MCF 10A (cell line): ENCODE results near the gene MRRF. TPM values are rescaled to one million over a fixed set of nuclear protein-coding genes. Genes with fewer than 3 reads are reported as not detected.

Experiments
- BruUV-seq: library from RNA; stranded (reverse); fragments of 400-500 nt; replicated peaks from 2 replicates; lab custom pipeline; 2021; lab: Mats Ljungman, UMichigan
- CTCF ChIA-PET: fragments of 300-600 bp; sonication (Branson Sonifier 250); formaldehyde crosslinking; extraction: SDS; loops from one replicate; lab custom pipeline; 2021; ENCODE audit warnings: antibody characterized with exemption, inconsistent platforms; lab: Yijun Ruan, JAX
- POLR2A ChIA-PET: fragments of 300-600, 350-650 bp; sonication (Branson Sonifier 250); formaldehyde crosslinking; extraction: SDS; loops from one replicate; lab custom pipeline; 2020; ENCODE audit warnings: antibody characterized with exemption, inconsistent platforms; lab: Yijun Ruan, JAX
- DNase-seq: peaks from one replicate; pipeline ENCODE4 v3.0.0-alpha.2; 2018; ENCODE audit not compliant: unreplicated experiment
- H3K27ac Mint-ChIP-seq: one replicate; pipeline ENCODE4 v1.8.0; 2022; ENCODE audit warnings: mild to moderate bottlenecking, low read depth, mixed read lengths; ENCODE audit not compliant: unreplicated experiment
- H3K27me3 Mint-ChIP-seq: one replicate; pipeline ENCODE4 v1.8.0; 2022; ENCODE audit warnings: mixed read lengths; ENCODE audit not compliant: insufficient read depth, unreplicated experiment
- H3K36me3 Mint-ChIP-seq: one replicate; pipeline ENCODE4 v1.8.0; 2022; ENCODE audit warnings: mild to moderate bottlenecking, moderate library complexity, mixed read lengths; ENCODE audit not compliant: insufficient read depth, unreplicated experiment
- H3K4me1 Mint-ChIP-seq: one replicate; pipeline ENCODE4 v1.8.0; 2022; ENCODE audit warnings: mixed read lengths; ENCODE audit not compliant: insufficient read depth, unreplicated experiment
- H3K4me3 Mint-ChIP-seq: one replicate; pipeline ENCODE4 v1.8.0; 2022; ENCODE audit warnings: mild to moderate bottlenecking, moderate library complexity, mixed read lengths; ENCODE audit not compliant: unreplicated experiment
- H3K9me3 Mint-ChIP-seq: one replicate; pipeline ENCODE4 v1.8.0; 2022; ENCODE audit warnings: mixed read lengths; ENCODE audit not compliant: unreplicated experiment
- CTCF ChIP-seq: fragments of 200-600 bp; IDR thresholded peaks from one replicate; pipeline ENCODE4 v1.8.0; 2022; ENCODE audit warnings: antibody characterized with exemption, mild to moderate bottlenecking; ENCODE audit not compliant: unreplicated experiment
- intact Hi-C: fragments of 100-400 bp; cut with micrococcal nuclease; formaldehyde crosslinking; loops from 2 replicates; pipeline ENCODE4 v1.14.1; 2022
- total RNA-seq: library from RNA; stranded (reverse); gene quantifications from 2 replicates; pipeline ENCODE4 v1.2.3, GENCODE V29; 2022

MRRF gene
- total RNA-seq, 1 experiment from 2014 or later: 90.3 TPM

GRCh38 chr9:122307061-122307460 lies 42.4 kb downstream of the MRRF start:
- no peak overlapping the region for H3K27ac Mint-ChIP-seq
- H3K36me3 Mint-ChIP-seq: peaks cover 71% of the 10 kb centered on the region
- POLR2A ChIA-PET: interaction anchor here (1.2 kb wide), 1 partner anchor 62 kb away, joined by 3 read pairs; no protein-coding TSS in a partner anchor
- no peaks in the 10 kb centered on the region for H3K9me3 Mint-ChIP-seq
- intact Hi-C loops: no loop called here
- H3K4me1 Mint-ChIP-seq: peaks cover 5% of the 10 kb centered on the region
- no peak for TF ChIP-seq CTCF
- BruUV-seq: no TSS peak
- H3K4me3 Mint-ChIP-seq: no peak overlapping the region
- no peaks in the 10 kb centered on the region for H3K27me3 Mint-ChIP-seq
- CTCF ChIA-PET: interaction anchor here (0.6 to 1.2 kb wide), 2 partner anchors 175 to 182 kb away, joined by 3 to 5 read pairs; no protein-coding TSS in a partner anchor
- no peak for DNase-seq

- POLR2A ChIA-PET: interaction anchor here (1.2 kb wide), 1 partner anchor 62 kb away, joined by 3 read pairs; no protein-coding TSS in a partner anchor
- H3K4me1 Mint-ChIP-seq: peaks cover 5% of the 10 kb centered on the region
- no peak for TF ChIP-seq CTCF
- intact Hi-C loops: no loop called here
- CTCF ChIA-PET: interaction anchor here (0.7 to 1.2 kb wide), 4 partner anchors 12 to 1034 kb away, joined by 3 to 5 read pairs (median 3); partner anchors contain the start of genes MORN5 and NDUFA8
- no peaks in the 10 kb centered on the region for H3K9me3 Mint-ChIP-seq
- no TSS peak for BruUV-seq
- H3K27ac Mint-ChIP-seq: no peak overlapping the region
- peaks cover 74% of the 10 kb centered on the region for H3K36me3 Mint-ChIP-seq
- H3K27me3 Mint-ChIP-seq: no peaks in the 10 kb centered on the region
- DNase-seq: no peak
- H3K4me3 Mint-ChIP-seq: no peak overlapping the region
These were observed 43.2 kb downstream of the MRRF start for GRCh38 chr9:122307925-122308324.

GRCh38 chr9:122309861-122310260 lies 45.2 kb downstream of the MRRF start:
- H3K9me3 Mint-ChIP-seq: no peaks in the 10 kb centered on the region
- no peaks in the 10 kb centered on the region for H3K4me1 Mint-ChIP-seq
- no peaks in the 10 kb centered on the region for H3K27me3 Mint-ChIP-seq
- TF ChIP-seq CTCF: no peak
- no TSS peak for BruUV-seq
- intact Hi-C loops: no loop called here
- H3K36me3 Mint-ChIP-seq: peaks cover 85% of the 10 kb centered on the region
- CTCF ChIA-PET: interaction anchor here (1.1 kb wide), 1 partner anchor 185 kb away, joined by 6 read pairs; no protein-coding TSS in a partner anchor
- no peak for DNase-seq
- H3K4me3 Mint-ChIP-seq: no peak overlapping the region
- H3K27ac Mint-ChIP-seq: no peak overlapping the region
- POLR2A ChIA-PET: interaction anchor here (0.6 kb wide), 1 partner anchor 18 kb away, joined by 5 read pairs; no protein-coding TSS in a partner anchor

- Mint-ChIP-seq H3K4me1 (no peaks in the 10 kb centered on the region), H3K27ac (peak overlapping the region; percentile 73), H3K4me3 (no peak overlapping the region), H3K27me3 (no peaks in the 10 kb centered on the region), H3K9me3 (no peaks in the 10 kb centered on the region), H3K36me3 (peaks cover 74% of the 10 kb centered on the region)
- CTCF ChIA-PET: interaction anchor here (0.5 to 2.5 kb wide), 8 partner anchors 9 to 1038 kb away, joined by 3 to 7 read pairs (median 4); no protein-coding TSS in a partner anchor
- POLR2A ChIA-PET: interaction anchor here (1.1 kb wide), 1 partner anchor 14 kb away, joined by 3 read pairs; no protein-coding TSS in a partner anchor
- DNase-seq: no peak
- no peak for TF ChIP-seq CTCF
- intact Hi-C loops: no loop called here
- BruUV-seq: no TSS peak
These were observed 49.5 kb downstream of the MRRF start for GRCh38 chr9:122314165-122314564.
